Endothelial cell of umbilical vein (primary cell): ENCODE measurements around the gene RPS28. TPM values are rescaled to one million over a fixed set of nuclear protein-coding genes. Genes with fewer than 3 reads are reported as not detected.
A peak's percentile ranks its signal among the peaks of the same experiment; 100 is the strongest.

Experiments used
- BruUV-seq: library from RNA; stranded (reverse); fragments of 400-500 nt; replicated peaks from 2 replicates; lab custom pipeline; 2021; lab: Mats Ljungman, UMichigan
- CTCF ChIA-PET: fragments of 300-600, 350-600 bp; sonication (Branson Sonifier 250); formaldehyde crosslinking; loops from one replicate; lab custom pipeline; 2021; ENCODE audit warnings: antibody characterized with exemption, inconsistent platforms; lab: Charles Lee
- POLR2A ChIA-PET: fragments of 300-600, 350-600 bp; sonication (Branson Sonifier 250); formaldehyde crosslinking; loops from one replicate; lab custom pipeline; 2021; ENCODE audit warnings: antibody characterized with exemption, inconsistent platforms; lab: Charles Lee
- DNase-seq: peaks from one replicate; pipeline ENCODE4 v3.0.0-alpha.2; 2011; ENCODE audit warnings: low read depth, low spot score
- FAIRE-seq: peaks from 2 replicates; lab custom pipeline; 2011; peaks lifted over from hg19 to GRCh38; lab: Jason Lieb, UNC
- H2AFZ ChIP-seq: 2 replicates; pipeline ENCODE4 v1.6.0; 2012; ENCODE audit warnings: low read depth, low read length, control low read depth, inconsistent platforms
- H3K27ac ChIP-seq: 2 replicates; pipeline ENCODE4 v1.5.1; 2011; ENCODE audit warnings: low read depth, mild to moderate bottlenecking, control low read depth, low read length, moderate library complexity; ENCODE audit not compliant: insufficient read depth
- H3K27me3 ChIP-seq, 2 experiments: 2 replicates each; pipeline versions ENCODE4 v1.6.0 to v1.6.1; 2011; ENCODE audit warnings: low read length in 2 of 2, mixed read lengths in 1 of 2; ENCODE audit not compliant: control insufficient read depth in 2 of 2, insufficient read depth in 2 of 2
- H3K36me3 ChIP-seq, 2 experiments: 2 replicates in 1 of 2; 3 replicates in 1 of 2; pipeline ENCODE4 v1.5.1; 2011; ENCODE audit warnings: low read length in 2 of 2, mild to moderate bottlenecking in 1 of 2, moderate library complexity in 1 of 2; ENCODE audit not compliant: control insufficient read depth in 2 of 2, insufficient read depth in 2 of 2; ENCODE audit errors: extremely low read depth in 1 of 2
- H3K4me1 ChIP-seq: 3 replicates; pipeline ENCODE4 v1.5.1; 2011; ENCODE audit warnings: mild to moderate bottlenecking, low read length; ENCODE audit not compliant: control insufficient read depth, insufficient read depth; ENCODE audit errors: extremely low read depth
- H3K4me2 ChIP-seq: 2 replicates; pipeline ENCODE4 v1.6.1; 2011; ENCODE audit warnings: low read length, control low read depth, mixed read lengths; ENCODE audit not compliant: insufficient read depth
- H3K4me3 ChIP-seq, 3 experiments: fragments of 200-600 bp in 1 of 3; sonication (generic), shearing (Covaris generic) in 1 of 3; replicated peaks in 1 of 3; 2 replicates each; pipeline ENCODE4 v1.5.1; 2011 to 2016; ENCODE audit warnings: control low read depth in 3 of 3, low read length in 3 of 3, mild to moderate bottlenecking in 2 of 3, inconsistent platforms in 1 of 3, low read depth in 1 of 3, moderate library complexity in 1 of 3; ENCODE audit not compliant: insufficient read depth in 1 of 3
- H3K79me2 ChIP-seq: 2 replicates; pipeline ENCODE4 v1.6.0; 2012; ENCODE audit warnings: low read length, inconsistent platforms; ENCODE audit not compliant: control insufficient read depth, insufficient read depth
- H3K9ac ChIP-seq: replicated peaks from 2 replicates; pipeline ENCODE3; 2011; ENCODE audit warnings: low read length, control low read depth; ENCODE audit not compliant: insufficient read depth; ENCODE audit errors: extremely low read depth
- H3K9me1 ChIP-seq: replicated peaks from 3 replicates; pipeline ENCODE4 v1.6.0; 2011; ENCODE audit warnings: mild to moderate bottlenecking, low read length; ENCODE audit not compliant: control insufficient read depth, insufficient read depth; ENCODE audit errors: extremely low read depth
- H3K9me3 ChIP-seq: replicated peaks from 2 replicates; pipeline ENCODE4 v1.5.1; 2012; ENCODE audit warnings: low read length, inconsistent platforms; ENCODE audit not compliant: control insufficient read depth, insufficient read depth
- H4K20me1 ChIP-seq: replicated peaks from 2 replicates; pipeline ENCODE3; 2011; ENCODE audit warnings: mild to moderate bottlenecking, low read length; ENCODE audit not compliant: control insufficient read depth, insufficient read depth; ENCODE audit errors: extremely low read depth
- EZH2 ChIP-seq: IDR thresholded peaks from 2 replicates; pipeline ENCODE4 v1.6.1; 2012; ENCODE audit warnings: borderline replicate concordance, low read depth, mild to moderate bottlenecking, moderate library complexity, low read length, inconsistent platforms; ENCODE audit not compliant: severe bottlenecking
- FOS ChIP-seq: IDR thresholded peaks from 2 replicates; pipeline ENCODE4 v1.6.1; 2011; ENCODE audit warnings: mild to moderate bottlenecking, low read length, moderate library complexity, borderline replicate concordance; ENCODE audit not compliant: insufficient read depth
- JUN ChIP-seq: IDR thresholded peaks from 2 replicates; pipeline ENCODE4 v1.6.1; 2011; ENCODE audit warnings: borderline replicate concordance, low read depth; ENCODE audit not compliant: insufficient read length, insufficient read depth
- MYC ChIP-seq: IDR thresholded peaks from one replicate; pipeline ENCODE4 v1.6.1; 2011; ENCODE audit warnings: mild to moderate bottlenecking, low read depth, low read length
- POLR2A ChIP-seq: IDR thresholded peaks from 2 replicates; pipeline ENCODE4 v1.6.1; 2012; ENCODE audit warnings: low read depth, mild to moderate bottlenecking, control low read depth, low read length
- POLR2AphosphoS5 ChIP-seq: IDR thresholded peaks from 2 replicates; pipeline ENCODE4 v1.6.1; 2012; ENCODE audit warnings: low read depth, mild to moderate bottlenecking, control low read depth, low read length, moderate library complexity; ENCODE audit not compliant: insufficient read depth
- dilution Hi-C: fragments of 300-500 bp; cut with MboI; formaldehyde crosslinking; loops from one replicate; pipeline ENCODE4 v1.15.0; 2019; ENCODE audit warnings: low sequenced_read_pairs; ENCODE audit not compliant: extremely low pct_ligation_motif_present
- intact Hi-C: fragments of 100-400 bp; cut with micrococcal nuclease; formaldehyde crosslinking; loops from one replicate; pipeline ENCODE4 v1.10.0; 2022
- polyA plus RNA-seq, 4 experiments: library from polyadenylated mRNA; depleted of rRNA in 3 of 4; stranded (reverse) in 3 of 4; unstranded in 1 of 4; fragments of >200 nt; gene quantifications; 2 replicates each; pipeline versions ENCODE4 v1.2.1 to v1.2.3, GENCODE V29; 2011 to 2012; ENCODE audit warnings: missing spikeins in 1 of 4
- total RNA-seq: library from RNA; stranded (reverse); gene quantifications from 2 replicates; pipeline ENCODE4 v1.2.3, GENCODE V29; 2021
- TF ChIP-seq, protein P1 (sequence below): IDR thresholded peaks from 2 replicates; pipeline ENCODE4 v1.6.1; 2011; ENCODE audit not compliant: insufficient read depth, insufficient read length

Gene RPS28
- total and polyA plus RNA-seq, 2 donors (not counting 3 experiments of a cell fraction or from before 2014, with no cell fraction given) = 865 to 1,664 TPM

DNA sequence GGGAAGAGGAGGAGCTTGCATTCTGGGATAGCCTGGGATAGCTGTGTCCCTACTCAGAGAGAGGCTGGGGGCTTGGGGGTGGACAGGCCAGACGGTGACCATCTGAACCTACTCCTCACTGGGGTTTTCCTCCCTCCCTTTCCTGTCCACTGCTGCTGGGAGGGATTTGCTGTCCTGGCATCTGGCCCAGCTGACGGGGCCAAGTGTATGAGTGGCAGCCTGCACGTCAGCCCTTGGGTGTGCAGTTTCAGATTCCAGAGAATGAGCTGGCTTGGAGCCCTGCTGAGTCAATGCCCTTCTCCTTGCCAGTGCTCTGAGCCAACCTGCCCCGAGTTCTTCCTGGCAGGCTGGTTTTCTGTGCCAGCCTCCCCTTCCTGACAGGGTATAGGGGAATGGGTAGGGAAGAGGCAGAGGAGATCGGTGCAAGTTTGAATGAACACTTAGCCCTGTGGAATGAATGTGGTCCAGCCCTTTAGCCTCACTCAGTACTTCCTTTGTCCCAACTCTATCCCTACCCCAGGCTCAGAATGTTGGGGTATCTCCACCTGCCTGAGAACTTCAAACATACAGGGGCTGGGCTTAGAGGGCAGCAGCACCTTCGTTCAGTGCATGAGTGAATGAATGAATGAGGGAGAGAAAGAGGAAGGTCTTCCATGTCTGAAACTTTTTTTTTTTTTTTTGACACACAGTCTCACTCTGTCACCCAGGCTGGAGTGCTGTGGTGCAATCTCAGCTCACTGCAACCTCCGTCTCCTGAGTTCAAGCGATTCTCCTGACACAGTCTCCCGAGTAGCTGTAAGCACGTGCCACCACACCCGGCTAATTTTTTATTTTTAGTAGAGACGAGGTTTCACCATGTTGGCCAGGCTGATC, 40.9 kb downstream of the RPS28 start:
- FAIRE-seq = peak; percentile 99
- no peak for TF ChIP-seq EZH2
- TF ChIP-seq POLR2AphosphoS5 = peak; percentile 93
- TF ChIP-seq POLR2A = peak; percentile 49
- TF ChIP-seq MYC = no peak
- TF ChIP-seq JUN = peak; percentile 59
- TF ChIP-seq, protein P1, sequence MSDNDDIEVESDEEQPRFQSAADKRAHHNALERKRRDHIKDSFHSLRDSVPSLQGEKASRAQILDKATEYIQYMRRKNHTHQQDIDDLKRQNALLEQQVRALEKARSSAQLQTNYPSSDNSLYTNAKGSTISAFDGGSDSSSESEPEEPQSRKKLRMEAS = no peak
- peak; percentile 87 for TF ChIP-seq FOS
- Histone ChIP-seq H3K9ac (peak overlapping the region; percentile 52), H3K4me2 (peak overlapping the region; percentile 47), H3K4me1 (peaks cover 30% of the 10 kb centered on the region), H3K27me3 (no peaks in the 10 kb centered on the region), H3K9me3 (no peaks in the 10 kb centered on the region), H4K20me1 (no peaks in the 10 kb centered on the region), H2AFZ (peak overlapping the region; percentile 19), H3K79me2 (no peaks in the 10 kb centered on the region), H3K4me3 (no peak overlapping the region), H3K9me1 (no peaks in the 10 kb centered on the region), H3K27ac (peak overlapping the region; percentile 92), H3K36me3 (no peaks in the 10 kb centered on the region)
- DNase-seq = peak; percentile 99
- ChIA-PET CTCF (interaction anchor here (0.7 to 3.5 kb wide), 7 partner anchors 8 to 144 kb away, joined by 3 to 36 read pairs (median 6); partner anchors contain the start of gene RAB11B), POLR2A (interaction anchor here (0.6 to 1.0 kb wide), 6 partner anchors 12 to 134 kb away, joined by 3 to 4 read pairs (median 4); partner anchors contain the start of gene RAB11B)
- BruUV-seq = no TSS peak
- intact Hi-C loops (loop anchor here (1.0 to 2.0 kb wide), 2 partner anchors 28 to 83 kb away; partner anchors contain the start of genes HNRNPM and RAB11B), dilution Hi-C loops (no loop called here)
